22Rv1 (cell line): ENCODE results near the gene SCNN1G.

ENCODE experiments used
- ZFX ChIP-seq: fragments of 450-650 bp; IDR thresholded peaks from 2 replicates; pipeline ENCODE4 v1.6.1; 2017; ENCODE audit warnings: antibody characterized with exemption, borderline replicate concordance
- TF ChIP-seq, protein P1 (sequence below): fragments of 450-650 bp; IDR thresholded peaks from 2 replicates; pipeline ENCODE4 v1.5.1; 2017; ENCODE audit warnings: mild to moderate bottlenecking

DNA sequence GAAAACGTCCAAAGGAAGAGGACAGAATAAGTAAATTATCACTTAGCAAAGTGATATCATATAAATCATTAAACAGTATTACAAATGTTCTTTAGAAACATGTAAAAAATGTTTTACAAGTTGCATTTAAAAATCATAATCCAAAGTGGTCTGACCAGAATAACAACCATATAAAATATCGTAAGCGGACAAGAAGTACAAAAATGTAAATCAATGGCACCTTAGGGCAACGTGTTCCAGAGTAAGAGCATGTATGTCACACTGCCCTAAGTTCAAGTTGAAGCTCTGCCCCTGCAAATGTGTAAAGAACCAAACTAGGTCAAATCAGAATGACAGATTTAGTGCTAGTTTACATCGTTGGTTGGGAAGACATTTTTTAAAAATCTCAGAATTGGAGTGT is 44.7 kb upstream of the SCNN1G start:
- TF ChIP-seq, protein P1, sequence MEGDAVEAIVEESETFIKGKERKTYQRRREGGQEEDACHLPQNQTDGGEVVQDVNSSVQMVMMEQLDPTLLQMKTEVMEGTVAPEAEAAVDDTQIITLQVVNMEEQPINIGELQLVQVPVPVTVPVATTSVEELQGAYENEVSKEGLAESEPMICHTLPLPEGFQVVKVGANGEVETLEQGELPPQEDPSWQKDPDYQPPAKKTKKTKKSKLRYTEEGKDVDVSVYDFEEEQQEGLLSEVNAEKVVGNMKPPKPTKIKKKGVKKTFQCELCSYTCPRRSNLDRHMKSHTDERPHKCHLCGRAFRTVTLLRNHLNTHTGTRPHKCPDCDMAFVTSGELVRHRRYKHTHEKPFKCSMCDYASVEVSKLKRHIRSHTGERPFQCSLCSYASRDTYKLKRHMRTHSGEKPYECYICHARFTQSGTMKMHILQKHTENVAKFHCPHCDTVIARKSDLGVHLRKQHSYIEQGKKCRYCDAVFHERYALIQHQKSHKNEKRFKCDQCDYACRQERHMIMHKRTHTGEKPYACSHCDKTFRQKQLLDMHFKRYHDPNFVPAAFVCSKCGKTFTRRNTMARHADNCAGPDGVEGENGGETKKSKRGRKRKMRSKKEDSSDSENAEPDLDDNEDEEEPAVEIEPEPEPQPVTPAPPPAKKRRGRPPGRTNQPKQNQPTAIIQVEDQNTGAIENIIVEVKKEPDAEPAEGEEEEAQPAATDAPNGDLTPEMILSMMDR: no peak
- no peak for TF ChIP-seq ZFX
